H54 (cell line): Measurements from ENCODE around the gene CD63.

Experiments used
- DNase-seq: peaks from one replicate; pipeline ENCODE4 v3.0.0; 2011; ENCODE audit warnings: low spot score, mixed read lengths; ENCODE audit not compliant: insufficient read length
- FAIRE-seq: peaks from 3 replicates; lab custom pipeline; 2011; peaks lifted over from hg19 to GRCh38; lab: Jason Lieb, UNC
- POLR2A ChIP-seq: IDR thresholded peaks from 2 replicates; pipeline ENCODE4 v1.6.1; 2011; ENCODE audit warnings: low read depth, mild to moderate bottlenecking, low read length

CD63 gene

GRCh38 chr12:55699471-55700055 lies 29.2 kb downstream of the CD63 start:
- DNase-seq (no peak), FAIRE-seq (no peak)
- no peak for TF ChIP-seq POLR2A

- no peak for TF ChIP-seq POLR2A
- DNase-seq (no peak), FAIRE-seq (no peak)
These were observed 29.8 kb downstream of the CD63 start for GRCh38 chr12:55698965-55699364.

GRCh38 chr12:55698241-55698955 lies 30.4 kb downstream of the CD63 start:
- no peak for FAIRE-seq
- no peak for TF ChIP-seq POLR2A
- DNase-seq = no peak

- no peak for TF ChIP-seq POLR2A
- no peak for FAIRE-seq
- DNase-seq = no peak
These were observed 31.1 kb downstream of the CD63 start for GRCh38 chr12:55697686-55698085.

GRCh38 chr12:55696796-55697462 lies 31.9 kb downstream of the CD63 start:
- no peak for TF ChIP-seq POLR2A

GRCh38 chr12:55696141-55696540 lies 32.7 kb downstream of the CD63 start:
- no peak for TF ChIP-seq POLR2A
- DNase-seq (no peak), FAIRE-seq (no peak)

More at GRCh38 chr12:55696796-55697462, 31.9 kb downstream of the CD63 start:
- DNase-seq (no peak), FAIRE-seq (no peak)

- DNase-seq (no peak), FAIRE-seq (no peak)
- TF ChIP-seq POLR2A = no peak
These were observed 33.5 kb downstream of the CD63 start for GRCh38 chr12:55695349-55695748.

- no peak for TF ChIP-seq POLR2A
- no peak for FAIRE-seq
- no peak for DNase-seq
These were observed 34.2 kb downstream of the CD63 start for GRCh38 chr12:55694651-55695050.

- DNase-seq (no peak), FAIRE-seq (no peak)
- TF ChIP-seq POLR2A = no peak
These were observed 34.7 kb downstream of the CD63 start for GRCh38 chr12:55694188-55694515.

GRCh38 chr12:55693323-55694187 lies 35.3 kb downstream of the CD63 start:
- DNase-seq (no peak), FAIRE-seq (no peak)
- TF ChIP-seq POLR2A = no peak

GRCh38 chr12:55692631-55693322 lies 36.0 kb downstream of the CD63 start:
- no peak for TF ChIP-seq POLR2A
- DNase-seq (no peak), FAIRE-seq (no peak)

GRCh38 chr12:55688716-55689655 lies 39.8 kb downstream of the CD63 start:
- DNase-seq (no peak), FAIRE-seq (no peak)
- no peak for TF ChIP-seq POLR2A

GRCh38 chr12:55687746-55688145 lies 41.1 kb downstream of the CD63 start:
- no peak for DNase-seq
- no peak for FAIRE-seq
- no peak for TF ChIP-seq POLR2A
